Stimulated activated CD4-positive, alpha-beta T cell treated with anti-CD3 and anti-CD28 coated beads, TNF-alpha, amount 100 ng/mL, for 4 hours (primary cell): ENCODE measurements around the gene ANLN.
"Not testable (repeated sequence)": the region's sequence is repeated elsewhere in the genome, so short reads cannot be mapped to it uniquely, and the experiment has no call there.

Experiments used
- DNase-seq, 3 experiments: peaks; one replicate each; pipeline ENCODE4 v3.0.0-alpha.2; 2020; ENCODE audit warnings: low read depth in 3 of 3

The ANLN gene

GRCh38 chr7:36379831-36380504 is 9.7 kb upstream of the ANLN start:
- no peak for DNase-seq

GRCh38 chr7:36381056-36381455 is 8.6 kb upstream of the ANLN start:
- no peak for DNase-seq

GRCh38 chr7:36383284-36383683 is 6.4 kb upstream of the ANLN start:
- DNase-seq: not testable (repeated sequence)

GRCh38 chr7:36385646-36386045 is 4.0 kb upstream of the ANLN start:
- DNase-seq: not testable (repeated sequence)

GRCh38 chr7:36387435-36388231 is 2.0 kb upstream of the ANLN start:
- DNase-seq: no peak

GRCh38 chr7:36388423-36388822 is 1.2 kb upstream of the ANLN start:
- DNase-seq: no peak

GRCh38 chr7:36390199-36391090 is 783 bp downstream of the ANLN start:
- DNase-seq: no peak

- no peak for DNase-seq
Measured at GRCh38 chr7:36391436-36392198, 2.0 kb downstream of the ANLN start.

GRCh38 chr7:36393826-36394225 is 4.2 kb downstream of the ANLN start:
- no peak for DNase-seq

GRCh38 chr7:36395171-36395894 is 5.7 kb downstream of the ANLN start:
- DNase-seq: no peak

GRCh38 chr7:36396150-36396549 is 6.5 kb downstream of the ANLN start:
- no peak for DNase-seq

GRCh38 chr7:36400036-36400435 is 10.4 kb downstream of the ANLN start:
- DNase-seq: no peak

- DNase-seq: no peak
Measured at GRCh38 chr7:36400606-36401005, 10.9 kb downstream of the ANLN start.

- DNase-seq: no peak
Measured at GRCh38 chr7:36403452-36403851, 13.8 kb downstream of the ANLN start.

- DNase-seq: no peak
Measured at GRCh38 chr7:36404639-36405408, 15.2 kb downstream of the ANLN start.

- DNase-seq: no peak
Measured at GRCh38 chr7:36405409-36405803, 15.7 kb downstream of the ANLN start.

GRCh38 chr7:36406156-36406555 is 16.5 kb downstream of the ANLN start:
- DNase-seq: no peak

- no peak for DNase-seq
Measured at GRCh38 chr7:36407636-36408550, 18.2 kb downstream of the ANLN start.

- no peak for DNase-seq
Measured at GRCh38 chr7:36408589-36408988, 18.9 kb downstream of the ANLN start.
